Karpas-422 (cell line): ENCODE results near the gene PRTN3. TPM values are rescaled to one million over a fixed set of nuclear protein-coding genes. Genes with fewer than 3 reads are reported as not detected.

ENCODE experiments used
- DNase-seq: peaks from one replicate; pipeline ENCODE4 v3.0.0-alpha.2; 2015
- H2AFZ ChIP-seq: fragments of 200-600 bp; sonication (generic); 2 replicates; pipeline ENCODE4 v1.6.1; 2014; ENCODE audit warnings: antibody characterized with exemption, low read length, mixed read lengths
- H3K27ac ChIP-seq: fragments of 200-600 bp; sonication (generic); 2 replicates; pipeline ENCODE4 v1.5.1; 2014; ENCODE audit warnings: mild to moderate bottlenecking, low read length, moderate library complexity
- H3K27me3 ChIP-seq: fragments of 200-600 bp; sonication (generic); 2 replicates; pipeline ENCODE4 v1.6.1; 2014; ENCODE audit warnings: low read length, mixed read lengths
- H3K36me3 ChIP-seq: fragments of 200-600 bp; sonication (generic); 2 replicates; pipeline ENCODE4 v1.6.1; 2014; ENCODE audit warnings: low read length, mixed read lengths; ENCODE audit not compliant: insufficient read depth
- H3K4me1 ChIP-seq: fragments of 200-600 bp; sonication (generic); 2 replicates; pipeline ENCODE4 v1.6.1; 2014; ENCODE audit warnings: mild to moderate bottlenecking, low read length, mixed read lengths
- H3K4me2 ChIP-seq: fragments of 200-600 bp; sonication (generic); 2 replicates; pipeline ENCODE4 v1.6.1; 2014; ENCODE audit warnings: low read length, low read depth, mild to moderate bottlenecking; ENCODE audit not compliant: poor library complexity, severe bottlenecking
- H3K4me3 ChIP-seq: fragments of 200-600 bp; sonication (generic); 2 replicates; pipeline ENCODE4 v1.5.1; 2014; ENCODE audit warnings: mild to moderate bottlenecking, antibody characterized with exemption, low read length, mixed read lengths
- H3K79me2 ChIP-seq: fragments of 200-600 bp; sonication (generic); 2 replicates; pipeline ENCODE4 v1.6.1; 2014; ENCODE audit warnings: mild to moderate bottlenecking, low read length, mixed read lengths
- H3K9ac ChIP-seq: fragments of 200-600 bp; sonication (generic); 2 replicates; pipeline ENCODE4 v1.6.0; 2014; ENCODE audit warnings: low read length
- H3K9me2 ChIP-seq: fragments of 200-600 bp; sonication (generic), shearing (Covaris generic); replicated peaks from 2 replicates; pipeline ENCODE4 v1.6.0; 2014; ENCODE audit warnings: mild to moderate bottlenecking, low read length, moderate library complexity; ENCODE audit not compliant: insufficient read depth
- H3K9me3 ChIP-seq: fragments of 300-700, 200-600 bp; sonication (generic); 2 replicates; pipeline ENCODE4 v1.6.1; 2014; ENCODE audit warnings: low read length, mixed read lengths
- H4K20me1 ChIP-seq: fragments of 200-600 bp; sonication (generic); 2 replicates; pipeline ENCODE4 v1.6.1; 2014; ENCODE audit warnings: mild to moderate bottlenecking, antibody characterized with exemption, low read length, low read depth; ENCODE audit not compliant: insufficient read depth
- total RNA-seq: library from RNA; depleted of rRNA; stranded (reverse); fragments of >200 nt; shearing (Covaris generic); gene quantifications from 2 replicates; pipeline ENCODE4 v1.2.3, GENCODE V29; 2014; ENCODE audit warnings: low replicate concordance

Gene PRTN3
- total RNA-seq, 1 experiment from 2014 or later = not detected

GRCh38 chr19:796692-797527, 43.9 kb upstream of the PRTN3 start, which contains the start of gene PTBP1:
PTBP1 (plus strand) TSS chr19:797452; CDS start chr19:797498, 46 bp downstream.
- Histone ChIP-seq H3K79me2 (peaks cover 41% of the 10 kb centered on the region), H3K27ac (peak within 1 kb of the TSS; percentile 82), H2AFZ (peak within 1 kb of the TSS; percentile 44; the same call in 1 of the 2 replicates), H3K9me2 (no peaks in the 10 kb centered on the region), H3K9me3 (no peaks in the 10 kb centered on the region), H3K27me3 (no peaks in the 10 kb centered on the region), H4K20me1 (peaks cover 40% of the 10 kb centered on the region), H3K36me3 (peaks cover 34% of the 10 kb centered on the region), H3K4me2 (peak within 1 kb of the TSS; percentile 98), H3K9ac (peak within 1 kb of the TSS; percentile 99), H3K4me3 (peak within 1 kb of the TSS; percentile 100), H3K4me1 (peaks cover 13% of the 10 kb centered on the region)
- DNase-seq = peak; percentile 100

- Histone ChIP-seq H3K9me2 (no peaks in the 10 kb centered on the region), H3K36me3 (peaks cover 42% of the 10 kb centered on the region), H3K27me3 (no peaks in the 10 kb centered on the region), H3K79me2 (peaks cover 49% of the 10 kb centered on the region), H3K4me2 (peak overlapping the region; percentile 98), H3K9ac (peak overlapping the region; percentile 99), H2AFZ (no peak overlapping the region), H3K4me1 (peaks cover 13% of the 10 kb centered on the region), H3K27ac (peak overlapping the region; percentile 82), H4K20me1 (peaks cover 49% of the 10 kb centered on the region), H3K4me3 (peak overlapping the region; percentile 100), H3K9me3 (no peaks in the 10 kb centered on the region)
- DNase-seq = peak; percentile 96
Measured at GRCh38 chr19:797528-798414, 43.0 kb upstream of the PRTN3 start.

- Histone ChIP-seq H3K27me3 (no peaks in the 10 kb centered on the region), H3K4me2 (peak overlapping the region; percentile 98), H3K4me1 (peaks cover 13% of the 10 kb centered on the region), H3K27ac (peak overlapping the region; percentile 73), H2AFZ (no peak overlapping the region), H4K20me1 (peaks cover 57% of the 10 kb centered on the region), H3K9me2 (no peaks in the 10 kb centered on the region), H3K4me3 (peak overlapping the region; percentile 100), H3K9me3 (no peaks in the 10 kb centered on the region), H3K36me3 (peaks cover 50% of the 10 kb centered on the region), H3K9ac (peak overlapping the region; percentile 99), H3K79me2 (peaks cover 57% of the 10 kb centered on the region)
- no peak for DNase-seq
Measured at GRCh38 chr19:798415-799075, 42.3 kb upstream of the PRTN3 start.

GRCh38 chr19:799076-799881, 41.5 kb upstream of the PRTN3 start:
- Histone ChIP-seq H3K36me3 (peaks cover 57% of the 10 kb centered on the region), H3K4me3 (peak overlapping the region; percentile 100), H3K27me3 (no peaks in the 10 kb centered on the region), H3K79me2 (peaks cover 59% of the 10 kb centered on the region), H3K9ac (peak overlapping the region; percentile 99), H3K27ac (no peak overlapping the region), H3K4me1 (peaks cover 13% of the 10 kb centered on the region), H3K9me2 (no peaks in the 10 kb centered on the region), H3K4me2 (peak overlapping the region; percentile 98), H2AFZ (no peak overlapping the region), H4K20me1 (peaks cover 61% of the 10 kb centered on the region), H3K9me3 (no peaks in the 10 kb centered on the region)
- DNase-seq = no peak

GRCh38 chr19:800360-801029, 40.3 kb upstream of the PRTN3 start:
- Histone ChIP-seq H3K4me2 (no peak overlapping the region), H2AFZ (no peak overlapping the region), H3K27me3 (no peaks in the 10 kb centered on the region), H3K27ac (no peak overlapping the region), H3K4me1 (peaks cover 13% of the 10 kb centered on the region), H3K79me2 (peaks cover 59% of the 10 kb centered on the region), H3K4me3 (no peak overlapping the region), H3K9me3 (no peaks in the 10 kb centered on the region), H3K9me2 (no peaks in the 10 kb centered on the region), H4K20me1 (peaks cover 72% of the 10 kb centered on the region), H3K36me3 (peaks cover 61% of the 10 kb centered on the region), H3K9ac (no peak overlapping the region)
- no peak for DNase-seq

- Histone ChIP-seq H4K20me1 (peaks cover 75% of the 10 kb centered on the region), H3K27me3 (no peaks in the 10 kb centered on the region)
- DNase-seq = no peak
Measured at GRCh38 chr19:801030-801860, 39.6 kb upstream of the PRTN3 start.

More at GRCh38 chr19:801030-801860, 39.6 kb upstream of the PRTN3 start:
- peaks cover 13% of the 10 kb centered on the region for H3K4me1 ChIP-seq
- H3K27ac ChIP-seq = no peak overlapping the region
- H2AFZ ChIP-seq = no peak overlapping the region
- H3K79me2 ChIP-seq = peaks cover 59% of the 10 kb centered on the region
- no peaks in the 10 kb centered on the region for H3K9me3 ChIP-seq
- H3K4me3 ChIP-seq = no peak overlapping the region
- H3K4me2 ChIP-seq = no peak overlapping the region
- no peak overlapping the region for H3K9ac ChIP-seq
- no peaks in the 10 kb centered on the region for H3K9me2 ChIP-seq
- H3K36me3 ChIP-seq = peaks cover 61% of the 10 kb centered on the region
